ENCODE data around the gene MEF2B. TPM values are rescaled to one million over a fixed set of nuclear protein-coding genes. Genes with fewer than 3 reads are reported as not detected.

The MEF2B gene
- total RNA-seq: 1 to 10 TPM; 2.4 to 3.4 TPM

GRCh38 chr19:19170053-19170872, at the start of gene MEF2B:
TSS of gene MEF2B (minus strand) at chr19:19170263. CDS start at chr19:19150735, 19,528 bp downstream.
- CTCF ChIA-PET: interaction anchor here (0.6 kb wide), 1 partner anchor 11 kb away, joined by 3 read pairs; no protein-coding TSS in a partner anchor

DNA sequence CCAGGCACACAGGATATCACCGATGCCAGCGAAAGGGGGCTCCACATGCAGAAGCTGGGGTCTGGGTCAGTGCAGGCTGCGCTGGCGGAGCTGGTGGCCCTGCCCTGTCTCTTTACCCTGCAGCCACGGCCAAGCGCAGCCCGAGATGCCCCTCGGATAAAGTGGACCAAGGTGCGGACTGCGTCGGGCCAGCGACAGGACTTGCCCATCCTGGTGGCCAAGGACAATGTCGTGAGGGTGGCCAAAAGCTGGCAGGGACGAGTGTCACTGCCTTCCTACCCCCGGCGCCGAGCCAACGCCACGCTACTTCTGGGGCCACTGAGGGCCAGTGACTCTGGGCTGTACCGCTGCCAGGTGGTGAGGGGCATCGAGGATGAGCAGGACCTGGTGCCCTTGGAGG, 48.8 kb upstream of the MEF2B start:
- no peaks in the 10 kb centered on the region for H3K4me1 Mint-ChIP-seq
- H3K4me3 Mint-ChIP-seq: no peak overlapping the region
- no peaks in the 10 kb centered on the region for H3K9me3 Mint-ChIP-seq
- peak overlapping the region; percentile 19 for H3K27ac Mint-ChIP-seq
- ChIA-PET CTCF (no interaction called here), POLR2A (no interaction called here)
- no peaks in the 10 kb centered on the region for H3K36me3 Mint-ChIP-seq (ENCODE audit: low read depth)
- H3K27me3 Mint-ChIP-seq: peaks cover 17% of the 10 kb centered on the region
- DNase-seq: no peak

More at GRCh38 chr19:19170053-19170872, at the start of gene MEF2B:
- Mint-ChIP-seq H3K4me3 (no peak within 1 kb of the TSS), H3K27me3 (no peaks in the 10 kb centered on the region), H3K27ac (no peak within 1 kb of the TSS), H3K4me1 (peaks cover 15% of the 10 kb centered on the region), H3K9me3 (no peaks in the 10 kb centered on the region), H3K36me3 (ENCODE audit: low read depth) (peaks cover 2% of the 10 kb centered on the region)
- POLR2A ChIA-PET: no interaction called here
- DNase-seq: peak; percentile 86

GRCh38 chr19:19217099-19217498, 47.0 kb upstream of the MEF2B start:
- no peaks in the 10 kb centered on the region for H3K36me3 Mint-ChIP-seq (ENCODE audit: low read depth)
- no peak for DNase-seq
- H3K4me3 Mint-ChIP-seq: no peak overlapping the region
- no peak overlapping the region for H3K27ac Mint-ChIP-seq
- POLR2A ChIA-PET: no interaction called here
- H3K9me3 Mint-ChIP-seq: no peaks in the 10 kb centered on the region
- H3K4me1 Mint-ChIP-seq: no peaks in the 10 kb centered on the region
- CTCF ChIA-PET: no interaction called here
- H3K27me3 Mint-ChIP-seq: peaks cover 28% of the 10 kb centered on the region

DNA sequence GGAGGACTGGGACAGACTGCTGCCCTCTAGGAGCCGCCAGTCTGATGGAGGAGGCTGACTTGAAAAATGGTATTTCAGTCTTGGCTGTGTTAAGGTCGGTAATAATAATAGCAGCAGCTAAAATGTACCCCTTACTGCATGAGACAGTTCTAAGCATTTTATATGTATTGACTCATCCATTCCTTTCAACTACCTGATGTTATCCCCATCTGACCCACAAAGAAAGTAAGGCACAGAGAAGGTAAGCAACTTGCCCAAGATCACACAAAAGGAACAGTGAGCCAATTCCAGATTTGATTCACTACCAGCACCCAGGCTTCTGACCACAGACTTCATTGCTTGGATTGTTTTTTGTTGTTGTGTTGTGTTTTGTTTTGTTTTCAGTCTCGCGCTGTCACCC, 45.7 kb upstream of the MEF2B start:
- no peak for DNase-seq
- peaks cover 32% of the 10 kb centered on the region for H3K27me3 Mint-ChIP-seq
- H3K4me3 Mint-ChIP-seq: no peak overlapping the region
- ChIA-PET CTCF (interaction anchor here (0.6 to 1.6 kb wide), 3 partner anchors 19 to 1124 kb away, joined by 3 read pairs; no protein-coding TSS in a partner anchor), POLR2A (no interaction called here)
- no peaks in the 10 kb centered on the region for H3K4me1 Mint-ChIP-seq
- no peaks in the 10 kb centered on the region for H3K36me3 Mint-ChIP-seq (ENCODE audit: low read depth)
- H3K27ac Mint-ChIP-seq: peak overlapping the region; percentile 5
- H3K9me3 Mint-ChIP-seq: no peaks in the 10 kb centered on the region

DNA sequence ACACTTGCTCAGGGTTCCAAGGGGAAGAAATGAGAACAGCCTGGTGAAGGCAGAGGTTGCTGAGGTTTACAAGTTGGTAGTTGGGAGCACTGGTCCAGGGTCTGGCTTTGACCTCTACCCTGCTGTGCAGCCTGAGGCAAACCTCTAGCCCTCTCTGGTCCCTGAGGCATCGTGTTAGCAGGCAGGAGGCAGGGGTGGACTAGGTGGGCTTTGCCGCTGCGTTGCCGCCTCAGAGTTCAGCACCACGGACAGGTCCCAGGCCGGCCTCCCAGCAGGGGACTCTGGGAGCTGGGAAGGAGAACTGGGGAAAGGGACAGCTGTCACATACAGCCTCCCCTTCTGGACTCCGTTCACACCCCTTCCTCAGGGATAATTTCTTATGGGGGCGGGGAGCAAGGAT, 44.8 kb upstream of the MEF2B start:
- CTCF ChIA-PET: interaction anchor here (1.6 kb wide), 1 partner anchor 20 kb away, joined by 3 read pairs; no protein-coding TSS in a partner anchor
- POLR2A ChIA-PET: no interaction called here
- Mint-ChIP-seq H3K4me3 (no peak overlapping the region), H3K27ac (no peak overlapping the region), H3K9me3 (no peaks in the 10 kb centered on the region), H3K4me1 (peaks cover 2% of the 10 kb centered on the region), H3K36me3 (ENCODE audit: low read depth) (no peaks in the 10 kb centered on the region), H3K27me3 (peaks cover 35% of the 10 kb centered on the region)
- peak; percentile 53 for DNase-seq

- POLR2A ChIA-PET: interaction anchor here (0.7 kb wide), 1 partner anchor 10 kb away, joined by 3 read pairs; no protein-coding TSS in a partner anchor
- Mint-ChIP-seq H3K36me3 (ENCODE audit: low read depth) (no peaks in the 10 kb centered on the region), H3K27ac (no peak overlapping the region), H3K27me3 (peaks cover 35% of the 10 kb centered on the region), H3K4me3 (no peak overlapping the region), H3K4me1 (peaks cover 2% of the 10 kb centered on the region), H3K9me3 (no peaks in the 10 kb centered on the region)
- CTCF ChIA-PET: no interaction called here
- no peak for DNase-seq
These were observed 44.1 kb upstream of the MEF2B start for GRCh38 chr19:19214159-19214490.

GRCh38 chr19:19213426-19214158, 43.5 kb upstream of the MEF2B start:
- Mint-ChIP-seq H3K4me1 (peaks cover 2% of the 10 kb centered on the region), H3K27ac (no peak overlapping the region), H3K36me3 (ENCODE audit: low read depth) (no peaks in the 10 kb centered on the region), H3K4me3 (no peak overlapping the region), H3K9me3 (no peaks in the 10 kb centered on the region), H3K27me3 (peaks cover 35% of the 10 kb centered on the region)
- ChIA-PET POLR2A (interaction anchor here (0.7 kb wide), 1 partner anchor 9 kb away, joined by 3 read pairs; no protein-coding TSS in a partner anchor), CTCF (interaction anchor here (0.7 kb wide), 2 partner anchors 10 to 277 kb away, joined by 3 read pairs; partner anchors contain the start of gene NR2C2AP)
- DNase-seq: no peak

GRCh38 chr19:19212916-19213315, 42.9 kb upstream of the MEF2B start:
- H3K4me1 Mint-ChIP-seq: peaks cover 2% of the 10 kb centered on the region
- H3K27me3 Mint-ChIP-seq: peaks cover 35% of the 10 kb centered on the region
- ChIA-PET CTCF (interaction anchor here (0.7 kb wide), 2 partner anchors 10 to 278 kb away, joined by 3 read pairs; partner anchors contain the start of gene NR2C2AP), POLR2A (no interaction called here)
- H3K9me3 Mint-ChIP-seq: no peaks in the 10 kb centered on the region
- no peaks in the 10 kb centered on the region for H3K36me3 Mint-ChIP-seq (ENCODE audit: low read depth)
- H3K27ac Mint-ChIP-seq: no peak overlapping the region
- no peak for DNase-seq
- H3K4me3 Mint-ChIP-seq: no peak overlapping the region

DNA sequence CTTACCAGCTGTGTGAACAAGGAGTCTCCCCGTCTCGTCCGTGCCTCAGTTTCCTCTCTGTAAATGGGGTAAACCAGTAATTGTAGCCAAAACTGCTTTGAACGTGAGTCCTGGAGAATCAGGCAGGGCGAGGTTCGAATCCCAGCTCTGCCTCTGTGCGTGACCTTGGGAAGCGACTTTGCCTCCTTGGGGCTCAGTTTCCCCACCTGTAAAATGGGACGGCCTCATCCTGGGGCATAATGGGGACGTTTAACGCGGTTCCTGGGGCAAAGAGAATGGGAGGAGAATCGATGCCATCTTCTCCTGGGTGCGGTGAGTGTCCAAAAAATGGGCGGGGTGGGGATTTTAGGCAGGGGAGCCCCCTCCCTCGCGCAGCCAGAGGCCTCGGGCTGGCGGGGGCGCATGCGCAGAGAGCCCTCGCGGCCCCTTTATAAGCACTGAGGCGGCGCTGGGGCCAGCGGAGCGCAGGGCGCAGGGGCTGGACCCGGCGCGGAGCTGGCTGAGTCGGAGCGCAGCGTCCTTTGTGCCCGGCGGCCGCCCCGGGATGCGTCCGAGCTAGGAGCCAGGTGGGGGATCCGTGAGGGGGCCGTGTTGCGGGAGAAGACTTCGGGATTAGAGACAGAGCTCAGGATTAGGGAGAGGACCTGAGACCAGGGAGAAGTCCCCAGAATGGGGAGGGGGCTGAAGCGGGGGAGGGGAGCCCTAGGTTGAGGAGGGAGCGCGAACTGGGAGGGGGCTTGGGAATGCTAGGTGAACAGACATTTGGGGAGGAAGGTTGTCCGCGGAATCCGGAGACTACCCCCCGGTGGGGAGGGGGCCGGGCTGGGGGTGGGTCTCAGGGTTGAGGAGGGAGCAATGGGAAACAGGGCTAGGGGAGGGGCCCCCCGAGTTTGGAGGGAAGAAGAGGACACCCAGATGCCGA, 41.7 kb upstream of the MEF2B start, which contains the start of gene NCAN:
NCAN (plus strand) TSS at position 460 of the 922 bp plus-strand sequence. CDS start 4,996 bp downstream, outside the sequence.
- peaks cover 4% of the 10 kb centered on the region for H3K9me3 Mint-ChIP-seq
- no peak within 1 kb of the TSS for H3K27ac Mint-ChIP-seq
- H3K27me3 Mint-ChIP-seq: peaks cover 34% of the 10 kb centered on the region
- ChIA-PET POLR2A (no interaction called here), CTCF (no interaction called here)
- DNase-seq: no peak
- H3K4me1 Mint-ChIP-seq: peaks cover 14% of the 10 kb centered on the region
- H3K4me3 Mint-ChIP-seq: no peak within 1 kb of the TSS
- peaks cover 2% of the 10 kb centered on the region for H3K36me3 Mint-ChIP-seq (ENCODE audit: low read depth)

DNA sequence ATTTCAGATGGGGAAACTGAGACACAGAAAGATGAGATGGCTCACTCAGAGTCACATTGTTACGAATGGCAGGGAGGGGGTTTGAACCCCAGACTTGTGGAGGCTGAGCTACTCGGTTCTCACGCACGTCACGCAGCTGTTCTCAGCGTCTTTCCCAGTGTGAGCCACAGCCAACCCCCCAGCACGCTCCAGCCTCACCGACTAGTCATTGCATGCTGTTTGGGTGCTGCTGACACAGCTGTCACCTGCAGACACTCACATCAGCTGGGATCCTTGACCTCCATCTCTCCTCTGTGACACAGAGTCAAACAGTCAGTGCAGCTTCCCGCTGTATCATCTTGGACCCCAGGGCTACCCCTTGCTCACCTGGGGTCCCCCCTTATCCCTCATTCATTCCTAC, 39.3 kb upstream of the MEF2B start:
- no peak for DNase-seq
- Mint-ChIP-seq H3K27me3 (peaks cover 30% of the 10 kb centered on the region), H3K4me3 (no peak overlapping the region), H3K9me3 (peaks cover 5% of the 10 kb centered on the region), H3K36me3 (ENCODE audit: low read depth) (peaks cover 2% of the 10 kb centered on the region), H3K27ac (no peak overlapping the region), H3K4me1 (peaks cover 30% of the 10 kb centered on the region)
- ChIA-PET CTCF (interaction anchor here (1.2 to 1.7 kb wide), 2 partner anchors 15 to 20 kb away, joined by 3 to 5 read pairs; no protein-coding TSS in a partner anchor), POLR2A (no interaction called here)

- ChIA-PET POLR2A (no interaction called here), CTCF (interaction anchor here (1.7 kb wide), 1 partner anchor 17 kb away, joined by 5 read pairs; no protein-coding TSS in a partner anchor)
- Mint-ChIP-seq H3K27ac (peak overlapping the region; percentile 84), H3K4me3 (no peak overlapping the region), H3K4me1 (peaks cover 35% of the 10 kb centered on the region), H3K9me3 (peaks cover 8% of the 10 kb centered on the region), H3K36me3 (ENCODE audit: low read depth) (peaks cover 6% of the 10 kb centered on the region), H3K27me3 (peaks cover 16% of the 10 kb centered on the region)
- DNase-seq: no peak
These were observed 37.8 kb upstream of the MEF2B start for GRCh38 chr19:19207637-19208572.
